GM23338 (cell line): ENCODE results near the gene RASEF. TPM values are rescaled to one million over a fixed set of nuclear protein-coding genes. Genes with fewer than 3 reads are reported as not detected.

ENCODE experiments used
- ETS1 ChIP-seq: IDR thresholded peaks from 2 replicates; pipeline ENCODE4 v1.6.1; 2016; ENCODE audit warnings: antibody characterized with exemption
- EZH2phosphoT487 ChIP-seq: fragments of 200-600 bp; sonication (generic); IDR thresholded peaks from one replicate; pipeline ENCODE4 v1.8.1; 2018; ENCODE audit warnings: antibody characterized with exemption; ENCODE audit not compliant: unreplicated experiment
- JUNB ChIP-seq: IDR thresholded peaks from one replicate; pipeline ENCODE4 v1.6.1; 2016; ENCODE audit warnings: antibody characterized with exemption; ENCODE audit not compliant: unreplicated experiment
- POLR2AphosphoS5 ChIP-seq: IDR thresholded peaks from 2 replicates; pipeline ENCODE4 v1.6.1; 2016; ENCODE audit warnings: antibody characterized with exemption, low read depth
- STAT1 ChIP-seq: IDR thresholded peaks from one replicate; pipeline ENCODE4 v1.6.1; 2016; ENCODE audit warnings: antibody characterized with exemption; ENCODE audit not compliant: unreplicated experiment
- ZNF114 ChIP-seq: fragments of 250-450 bp; sonication (Bioruptor Pico); IDR thresholded peaks from 2 replicates; pipeline ENCODE4 v1.5.0; 2020; ENCODE audit warnings: mild to moderate bottlenecking, moderate library complexity
- ZNF331 ChIP-seq: fragments of 250-450 bp; sonication (Bioruptor Pico); IDR thresholded peaks from 2 replicates; pipeline ENCODE4 v1.5.0; 2020; ENCODE audit warnings: low read depth, mild to moderate bottlenecking, moderate library complexity
- polyA plus RNA-seq: library from polyadenylated mRNA; unstranded; fragments of >200 nt; fragmentation: Nextera tagmentation; extraction: Ambion mirVana; gene quantifications from 2 replicates; pipeline ENCODE4 v1.2.1, GENCODE V29; 2016
- total RNA-seq: library from RNA; depleted of rRNA; stranded (reverse); fragments of >200 nt; shearing (Covaris generic); gene quantifications from 2 replicates; pipeline ENCODE4 v1.2.3, GENCODE V29; 2014
- TF ChIP-seq, protein P1 (sequence below): fragments of 250-450 bp; sonication (Bioruptor Pico); IDR thresholded peaks from 2 replicates; pipeline ENCODE4 v1.5.0; 2020; ENCODE audit warnings: mild to moderate bottlenecking, moderate library complexity
- TF ChIP-seq, protein P2 (sequence below): IDR thresholded peaks from one replicate; pipeline ENCODE4 v1.6.1; 2018; ENCODE audit warnings: antibody characterized with exemption; ENCODE audit not compliant: unreplicated experiment

RASEF gene
- total and polyA plus RNA-seq, 2 experiments from 2014 or later: 3.6 to 10.4 TPM

GRCh38 chr9:83012922-83013838 lies 49.8 kb downstream of the RASEF start (continued):
- TF ChIP-seq, protein P1, sequence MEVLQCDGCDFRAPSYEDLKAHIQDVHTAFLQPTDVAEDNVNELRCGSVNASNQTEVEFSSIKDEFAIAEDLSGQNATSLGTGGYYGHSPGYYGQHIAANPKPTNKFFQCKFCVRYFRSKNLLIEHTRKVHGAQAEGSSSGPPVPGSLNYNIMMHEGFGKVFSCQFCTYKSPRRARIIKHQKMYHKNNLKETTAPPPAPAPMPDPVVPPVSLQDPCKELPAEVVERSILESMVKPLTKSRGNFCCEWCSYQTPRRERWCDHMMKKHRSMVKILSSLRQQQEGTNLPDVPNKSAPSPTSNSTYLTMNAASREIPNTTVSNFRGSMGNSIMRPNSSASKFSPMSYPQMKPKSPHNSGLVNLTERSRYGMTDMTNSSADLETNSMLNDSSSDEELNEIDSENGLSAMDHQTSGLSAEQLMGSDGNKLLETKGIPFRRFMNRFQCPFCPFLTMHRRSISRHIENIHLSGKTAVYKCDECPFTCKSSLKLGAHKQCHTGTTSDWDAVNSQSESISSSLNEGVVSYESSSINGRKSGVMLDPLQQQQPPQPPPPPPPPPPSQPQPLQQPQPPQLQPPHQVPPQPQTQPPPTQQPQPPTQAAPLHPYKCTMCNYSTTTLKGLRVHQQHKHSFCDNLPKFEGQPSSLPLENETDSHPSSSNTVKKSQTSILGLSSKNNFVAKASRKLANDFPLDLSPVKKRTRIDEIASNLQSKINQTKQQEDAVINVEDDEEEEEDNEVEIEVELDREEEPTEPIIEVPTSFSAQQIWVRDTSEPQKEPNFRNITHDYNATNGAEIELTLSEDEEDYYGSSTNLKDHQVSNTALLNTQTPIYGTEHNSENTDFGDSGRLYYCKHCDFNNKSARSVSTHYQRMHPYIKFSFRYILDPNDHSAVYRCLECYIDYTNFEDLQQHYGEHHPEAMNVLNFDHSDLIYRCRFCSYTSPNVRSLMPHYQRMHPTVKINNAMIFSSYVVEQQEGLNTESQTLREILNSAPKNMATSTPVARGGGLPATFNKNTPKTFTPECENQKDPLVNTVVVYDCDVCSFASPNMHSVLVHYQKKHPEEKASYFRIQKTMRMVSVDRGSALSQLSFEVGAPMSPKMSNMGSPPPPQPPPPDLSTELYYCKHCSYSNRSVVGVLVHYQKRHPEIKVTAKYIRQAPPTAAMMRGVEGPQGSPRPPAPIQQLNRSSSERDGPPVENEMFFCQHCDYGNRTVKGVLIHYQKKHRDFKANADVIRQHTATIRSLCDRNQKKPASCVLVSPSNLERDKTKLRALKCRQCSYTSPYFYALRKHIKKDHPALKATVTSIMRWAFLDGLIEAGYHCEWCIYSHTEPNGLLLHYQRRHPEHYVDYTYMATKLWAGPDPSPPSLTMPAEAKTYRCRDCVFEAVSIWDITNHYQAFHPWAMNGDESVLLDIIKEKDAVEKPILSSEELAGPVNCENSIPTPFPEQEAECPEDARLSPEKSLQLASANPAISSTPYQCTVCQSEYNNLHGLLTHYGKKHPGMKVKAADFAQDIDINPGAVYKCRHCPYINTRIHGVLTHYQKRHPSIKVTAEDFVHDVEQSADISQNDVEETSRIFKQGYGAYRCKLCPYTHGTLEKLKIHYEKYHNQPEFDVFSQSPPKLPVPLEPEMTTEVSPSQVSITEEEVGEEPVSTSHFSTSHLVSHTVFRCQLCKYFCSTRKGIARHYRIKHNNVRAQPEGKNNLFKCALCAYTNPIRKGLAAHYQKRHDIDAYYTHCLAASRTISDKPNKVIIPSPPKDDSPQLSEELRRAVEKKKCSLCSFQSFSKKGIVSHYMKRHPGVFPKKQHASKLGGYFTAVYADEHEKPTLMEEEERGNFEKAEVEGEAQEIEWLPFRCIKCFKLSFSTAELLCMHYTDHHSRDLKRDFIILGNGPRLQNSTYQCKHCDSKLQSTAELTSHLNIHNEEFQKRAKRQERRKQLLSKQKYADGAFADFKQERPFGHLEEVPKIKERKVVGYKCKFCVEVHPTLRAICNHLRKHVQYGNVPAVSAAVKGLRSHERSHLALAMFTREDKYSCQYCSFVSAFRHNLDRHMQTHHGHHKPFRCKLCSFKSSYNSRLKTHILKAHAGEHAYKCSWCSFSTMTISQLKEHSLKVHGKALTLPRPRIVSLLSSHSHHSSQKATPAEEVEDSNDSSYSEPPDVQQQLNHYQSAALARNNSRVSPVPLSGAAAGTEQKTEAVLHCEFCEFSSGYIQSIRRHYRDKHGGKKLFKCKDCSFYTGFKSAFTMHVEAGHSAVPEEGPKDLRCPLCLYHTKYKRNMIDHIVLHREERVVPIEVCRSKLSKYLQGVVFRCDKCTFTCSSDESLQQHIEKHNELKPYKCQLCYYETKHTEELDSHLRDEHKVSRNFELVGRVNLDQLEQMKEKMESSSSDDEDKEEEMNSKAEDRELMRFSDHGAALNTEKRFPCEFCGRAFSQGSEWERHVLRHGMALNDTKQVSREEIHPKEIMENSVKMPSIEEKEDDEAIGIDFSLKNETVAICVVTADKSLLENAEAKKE (CRISPR knock-in tag): no peak
- TF ChIP-seq ETS1: no peak
- TF ChIP-seq, protein P2, sequence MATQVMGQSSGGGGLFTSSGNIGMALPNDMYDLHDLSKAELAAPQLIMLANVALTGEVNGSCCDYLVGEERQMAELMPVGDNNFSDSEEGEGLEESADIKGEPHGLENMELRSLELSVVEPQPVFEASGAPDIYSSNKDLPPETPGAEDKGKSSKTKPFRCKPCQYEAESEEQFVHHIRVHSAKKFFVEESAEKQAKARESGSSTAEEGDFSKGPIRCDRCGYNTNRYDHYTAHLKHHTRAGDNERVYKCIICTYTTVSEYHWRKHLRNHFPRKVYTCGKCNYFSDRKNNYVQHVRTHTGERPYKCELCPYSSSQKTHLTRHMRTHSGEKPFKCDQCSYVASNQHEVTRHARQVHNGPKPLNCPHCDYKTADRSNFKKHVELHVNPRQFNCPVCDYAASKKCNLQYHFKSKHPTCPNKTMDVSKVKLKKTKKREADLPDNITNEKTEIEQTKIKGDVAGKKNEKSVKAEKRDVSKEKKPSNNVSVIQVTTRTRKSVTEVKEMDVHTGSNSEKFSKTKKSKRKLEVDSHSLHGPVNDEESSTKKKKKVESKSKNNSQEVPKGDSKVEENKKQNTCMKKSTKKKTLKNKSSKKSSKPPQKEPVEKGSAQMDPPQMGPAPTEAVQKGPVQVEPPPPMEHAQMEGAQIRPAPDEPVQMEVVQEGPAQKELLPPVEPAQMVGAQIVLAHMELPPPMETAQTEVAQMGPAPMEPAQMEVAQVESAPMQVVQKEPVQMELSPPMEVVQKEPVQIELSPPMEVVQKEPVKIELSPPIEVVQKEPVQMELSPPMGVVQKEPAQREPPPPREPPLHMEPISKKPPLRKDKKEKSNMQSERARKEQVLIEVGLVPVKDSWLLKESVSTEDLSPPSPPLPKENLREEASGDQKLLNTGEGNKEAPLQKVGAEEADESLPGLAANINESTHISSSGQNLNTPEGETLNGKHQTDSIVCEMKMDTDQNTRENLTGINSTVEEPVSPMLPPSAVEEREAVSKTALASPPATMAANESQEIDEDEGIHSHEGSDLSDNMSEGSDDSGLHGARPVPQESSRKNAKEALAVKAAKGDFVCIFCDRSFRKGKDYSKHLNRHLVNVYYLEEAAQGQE: no peak
- TF ChIP-seq EZH2phosphoT487: no peak
- TF ChIP-seq JUNB: no peak
- TF ChIP-seq ZNF331 (CRISPR knock-in tag): no peak
- TF ChIP-seq ZNF114 (CRISPR knock-in tag): no peak
- no peak for TF ChIP-seq POLR2AphosphoS5
- no peak for TF ChIP-seq STAT1
